Lung (tissue), 12 donors: ENCODE measurements around the gene FSD1L. TPM values are rescaled to one million over a fixed set of nuclear protein-coding genes. Genes with fewer than 3 reads are reported as not detected.

Experiments
- ATAC-seq: fragments of 200-7000 bp; cut with Tn5 transposase; one replicate; pipeline ENCODE4 v1.9.1; 2020; ENCODE audit warnings: moderate number of reproducible peaks; ENCODE audit not compliant: insufficient read depth, low FRiP score
- DNase-seq, 3 donors: peaks; one replicate each; pipeline ENCODE4 v3.0.0-alpha.2; 2013 to 2017
- H3K27ac ChIP-seq, 2 donors: one replicate each; pipeline ENCODE4 v1.5.1; 2013; ENCODE audit warnings: mild to moderate bottlenecking in 2 of 2, moderate library complexity in 2 of 2, control low read depth in 1 of 2, inconsistent platforms in 1 of 2, low read depth in 1 of 2, low read length in 1 of 2
- H3K27me3 ChIP-seq, 3 donors: one replicate each; pipeline ENCODE4 v1.5.1; 2013; ENCODE audit warnings: low read length in 2 of 3; ENCODE audit not compliant: control insufficient read depth in 3 of 3, insufficient read depth in 3 of 3
- H3K36me3 ChIP-seq, 4 donors: one replicate each; pipeline ENCODE4 v1.5.1; 2013; ENCODE audit warnings: low read length in 4 of 4, mild to moderate bottlenecking in 1 of 4, moderate library complexity in 1 of 4; ENCODE audit not compliant: control insufficient read depth in 4 of 4, insufficient read depth in 4 of 4
- H3K4me1 ChIP-seq, 5 donors: one replicate each; pipeline ENCODE4 v1.5.1; 2013; ENCODE audit warnings: low read length in 5 of 5, mild to moderate bottlenecking in 2 of 5, moderate library complexity in 1 of 5; ENCODE audit not compliant: control insufficient read depth in 5 of 5, insufficient read depth in 5 of 5
- H3K4me3 ChIP-seq: one replicate; pipeline ENCODE4 v1.5.1; 2013; ENCODE audit warnings: mild to moderate bottlenecking, control low read depth, moderate library complexity
- H3K9ac ChIP-seq, 2 donors: one replicate each; pipeline ENCODE4 v1.5.1; 2013; ENCODE audit warnings: low read length in 2 of 2, control low read depth in 1 of 2; ENCODE audit not compliant: insufficient read depth in 1 of 2
- H3K9me3 ChIP-seq, 4 donors: one replicate each; pipeline ENCODE4 v1.5.1; 2013; ENCODE audit warnings: low read length in 3 of 4, mild to moderate bottlenecking in 1 of 4, moderate library complexity in 1 of 4; ENCODE audit not compliant: control insufficient read depth in 4 of 4, insufficient read depth in 3 of 4
- CTCF ChIP-seq: IDR thresholded peaks from 2 replicates; pipeline ENCODE4 v1.5.1; 2012; ENCODE audit warnings: mild to moderate bottlenecking; ENCODE audit errors: control extremely low read depth, extremely low read depth
- whole genome bisulfite sequencing, 2 donors: extraction: QIAGEN DNeasy Blood & Tissue Kit; methylation state at CpG; one replicate each; pipeline ENCODE4 v1.1.7; 2013; 5-methylcytosine and 5-hydroxymethylcytosine counted together
- polyA plus RNA-seq, 2 donors: library from polyadenylated mRNA; stranded (reverse); fragments of 200-250 nt; gene quantifications; one replicate each; pipeline ENCODE4 v1.2.1, GENCODE V29; 2013
- total RNA-seq, 2 donors: library from RNA; depleted of rRNA in 1 of 2; stranded (reverse); fragments of >200 nt in 1 of 2; gene quantifications; one replicate each; pipeline ENCODE4 v1.2.1, GENCODE V29; 2014 to 2021
- donor health status: control.
- donor health status: control.
- donor health status: Bipolar disorder and iron deficiency.
- donor health status: healthy.
- donor health status: DM: yes; HTN: yes; CAD: no.

FSD1L gene
- total and polyA plus RNA-seq, 4 donors, result 2.5 to 18.8 (median 5.7) TPM

- Histone ChIP-seq H3K4me3 (no peak overlapping the region), H3K9ac (no peak overlapping the region), H3K36me3 (no peaks in the 10 kb centered on the region), H3K27me3 (no peaks in the 10 kb centered on the region), H3K4me1 (peaks cover 0 to 9% (median 0%) of the 10 kb centered on the region in 5 donors), H3K9me3 (no peaks in the 10 kb centered on the region), H3K27ac (no peak overlapping the region)
- 76 to 82% methylated on average over 6 of the region's 6 CpGs for WGBS, 2 donors
- no peak for DNase-seq
- TF ChIP-seq CTCF, result no peak
- ATAC-seq, result no peak
Measured at GRCh38 chr9:105403552-105404248, 44.1 kb upstream of the FSD1L start.

GRCh38 chr9:105405514-105406131, 42.2 kb upstream of the FSD1L start:
- H3K4me3 ChIP-seq, result no peak overlapping the region
- peaks cover 0 to 5% (median 0%) of the 10 kb centered on the region in 4 donors for H3K9me3 ChIP-seq
- ATAC-seq (no peak), DNase-seq (no peak)
- peaks cover 0 to 6% (median 0%) of the 10 kb centered on the region in 5 donors for H3K4me1 ChIP-seq
- H3K27ac ChIP-seq, result no peak overlapping the region
- TF ChIP-seq CTCF, result no peak
- 23 to 42% methylated on average over 6 of the region's 6 CpGs for WGBS, 2 donors
- no peaks in the 10 kb centered on the region for H3K27me3 ChIP-seq
- no peak overlapping the region for H3K9ac ChIP-seq
- no peaks in the 10 kb centered on the region for H3K36me3 ChIP-seq

- ATAC-seq (no peak), DNase-seq (no peak)
- H3K27me3 ChIP-seq, result no peaks in the 10 kb centered on the region
- peaks cover 0 to 6% (median 0%) of the 10 kb centered on the region in 5 donors for H3K4me1 ChIP-seq
- no peak for TF ChIP-seq CTCF
- no peak overlapping the region for H3K27ac ChIP-seq
- no peaks in the 10 kb centered on the region for H3K36me3 ChIP-seq
- WGBS, 2 donors, result 93 to 96% methylated on average over 6 of the region's 6 CpGs
- no peak overlapping the region for H3K4me3 ChIP-seq
- H3K9ac ChIP-seq, result no peak overlapping the region
- H3K9me3 ChIP-seq, result peaks cover 0 to 10% (median 0%) of the 10 kb centered on the region in 4 donors
Measured at GRCh38 chr9:105406369-105406768, 41.5 kb upstream of the FSD1L start.
